T-helper 2 cell treated with Interferon-gamma antibody and Interleukin-4, amounts not matched to agents 5 μg/mL and 100 μg/mL, for 36 hours (primary cell): ENCODE measurements around the gene FAM118A.
"Not testable (repeated sequence)": the region's sequence is repeated elsewhere in the genome, so short reads cannot be mapped to it uniquely, and the experiment has no call there.

Experiments
- DNase-seq: peaks from one replicate; pipeline ENCODE4 v3.0.0; 2021; ENCODE audit warnings: low spot score
- H3K27ac Mint-ChIP-seq: one replicate; pipeline ENCODE4 v1.8.0; 2021; ENCODE audit warnings: mild to moderate bottlenecking, mixed read lengths
- H3K27me3 Mint-ChIP-seq: one replicate; pipeline ENCODE4 v1.8.0; 2021; ENCODE audit warnings: low read depth, mixed read lengths
- H3K36me3 Mint-ChIP-seq: one replicate; pipeline ENCODE4 v1.8.0; 2021; ENCODE audit warnings: low read depth, mixed read lengths
- H3K4me1 Mint-ChIP-seq: one replicate; pipeline ENCODE4 v1.8.0; 2021; ENCODE audit warnings: low read depth, mixed read lengths
- H3K4me3 Mint-ChIP-seq: one replicate; pipeline ENCODE4 v1.8.0; 2022; ENCODE audit warnings: mild to moderate bottlenecking, moderate library complexity, mixed read lengths
- H3K9me3 Mint-ChIP-seq: one replicate; pipeline ENCODE4 v1.8.0; 2021; ENCODE audit warnings: mixed read lengths

FAM118A gene

DNA sequence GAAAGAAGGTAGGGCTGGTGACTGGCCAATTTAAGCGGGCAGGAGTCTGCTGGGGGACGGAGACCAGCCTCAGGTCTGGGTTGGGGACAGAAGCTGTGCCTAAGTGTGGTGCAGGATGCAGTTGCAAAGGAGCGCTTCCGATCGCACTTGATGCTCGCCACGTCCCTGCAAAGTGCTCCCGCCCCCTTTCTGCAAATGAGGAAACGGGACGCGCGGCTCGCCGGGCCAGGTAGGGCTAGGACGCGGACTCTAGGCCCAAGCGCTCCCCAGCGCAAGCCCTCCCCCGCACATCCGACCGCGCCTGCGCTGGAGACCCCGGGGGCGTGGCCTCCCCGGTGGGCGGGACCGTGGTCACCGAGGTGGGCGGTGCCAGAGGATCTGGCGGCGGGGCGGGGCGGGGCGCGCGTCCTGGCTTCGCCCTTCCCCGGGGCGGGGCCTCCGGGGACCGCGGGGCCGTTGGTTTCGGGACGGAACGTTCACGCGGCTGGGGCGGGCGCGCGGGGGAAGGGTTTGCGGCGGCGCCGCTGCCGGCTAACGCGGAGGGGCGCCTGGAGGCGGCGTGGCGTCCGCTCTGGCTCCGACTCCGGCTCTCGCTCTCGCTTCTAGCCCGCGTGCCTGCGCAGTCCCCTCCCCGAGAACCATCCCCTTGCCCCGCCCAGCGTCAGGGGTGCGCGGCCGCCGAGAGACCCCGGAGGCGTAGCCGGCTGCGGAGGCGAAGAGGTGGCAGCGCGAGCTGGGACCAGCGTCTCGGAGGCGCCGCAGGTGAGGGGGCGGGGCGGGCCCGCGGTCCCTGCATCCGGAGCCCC lies at the start of gene FAM118A:
Gene FAM118A (plus strand): TSS at position 513 of the 806 bp plus-strand sequence. CDS start 12,446 bp downstream, outside the sequence.
- no peaks in the 10 kb centered on the region for H3K9me3 Mint-ChIP-seq
- DNase-seq, result peak; percentile 96
- peak within 1 kb of the TSS; percentile 88 for H3K27ac Mint-ChIP-seq
- no peaks in the 10 kb centered on the region for H3K27me3 Mint-ChIP-seq
- peak within 1 kb of the TSS; percentile 83 for H3K4me3 Mint-ChIP-seq
- H3K4me1 Mint-ChIP-seq, result peaks cover 39% of the 10 kb centered on the region
- H3K36me3 Mint-ChIP-seq, result peaks cover 18% of the 10 kb centered on the region

DNA sequence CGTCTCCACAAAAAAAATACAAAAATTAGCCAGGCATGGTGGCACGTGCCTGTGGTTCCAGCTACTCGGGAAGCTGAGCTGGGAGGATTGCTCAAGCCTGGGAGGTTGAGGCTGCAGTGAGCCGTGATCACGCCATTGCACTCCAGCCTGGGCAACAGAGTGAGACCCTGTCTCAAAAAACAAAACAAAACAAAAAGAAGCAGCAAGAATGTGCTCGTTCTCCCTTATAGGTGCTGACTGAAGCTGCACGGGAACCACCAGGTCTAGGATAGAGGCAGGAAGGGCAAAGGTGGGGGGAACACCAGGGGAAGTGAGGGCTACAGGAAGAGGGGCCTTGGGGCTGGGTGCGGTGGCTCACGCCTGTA lies 49.4 kb upstream of the FAM118A start:
- H3K36me3 Mint-ChIP-seq, DNase-seq, H3K4me3 Mint-ChIP-seq, H3K4me1 Mint-ChIP-seq, H3K27ac Mint-ChIP-seq, H3K9me3 Mint-ChIP-seq: not testable (repeated sequence)
- peaks cover 17% of the 10 kb centered on the region for H3K27me3 Mint-ChIP-seq

DNA sequence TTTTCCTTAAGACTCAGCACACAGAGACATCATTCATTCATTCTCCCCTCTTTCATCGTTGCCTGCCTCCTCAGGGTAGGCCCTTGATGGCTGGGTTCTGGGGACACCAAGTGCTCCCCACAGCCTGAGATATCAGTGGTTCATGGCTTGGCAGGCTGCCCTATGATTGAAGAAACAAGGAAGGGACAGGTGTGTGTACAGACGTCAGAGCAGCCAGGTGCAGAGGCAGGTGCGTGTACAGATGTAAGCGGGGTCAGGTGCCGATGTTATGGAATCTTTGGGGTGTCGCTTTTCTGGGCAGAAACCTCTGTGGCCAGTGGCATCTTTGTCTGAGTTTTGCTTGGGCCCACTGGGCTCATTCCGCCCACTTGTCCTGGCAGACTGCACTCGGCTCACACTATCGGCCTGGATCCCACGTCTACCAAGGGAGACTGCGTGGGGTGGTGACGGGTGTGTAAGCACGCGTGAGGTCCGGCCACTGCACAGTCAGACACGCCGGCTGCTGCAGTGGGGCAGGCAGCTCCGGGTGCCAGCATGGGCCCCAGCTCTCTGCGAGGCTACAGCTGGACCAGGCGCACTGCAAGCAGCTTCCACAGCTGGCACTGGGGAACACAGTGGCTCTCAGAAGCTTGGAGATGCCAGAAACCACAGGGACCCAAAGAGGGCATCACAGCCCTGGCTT lies 48.2 kb upstream of the FAM118A start:
- DNase-seq, result no peak
- Mint-ChIP-seq H3K9me3 (no peaks in the 10 kb centered on the region), H3K36me3 (no peaks in the 10 kb centered on the region), H3K27ac (no peak overlapping the region), H3K27me3 (peaks cover 24% of the 10 kb centered on the region), H3K4me3 (no peak overlapping the region), H3K4me1 (no peaks in the 10 kb centered on the region)

DNA sequence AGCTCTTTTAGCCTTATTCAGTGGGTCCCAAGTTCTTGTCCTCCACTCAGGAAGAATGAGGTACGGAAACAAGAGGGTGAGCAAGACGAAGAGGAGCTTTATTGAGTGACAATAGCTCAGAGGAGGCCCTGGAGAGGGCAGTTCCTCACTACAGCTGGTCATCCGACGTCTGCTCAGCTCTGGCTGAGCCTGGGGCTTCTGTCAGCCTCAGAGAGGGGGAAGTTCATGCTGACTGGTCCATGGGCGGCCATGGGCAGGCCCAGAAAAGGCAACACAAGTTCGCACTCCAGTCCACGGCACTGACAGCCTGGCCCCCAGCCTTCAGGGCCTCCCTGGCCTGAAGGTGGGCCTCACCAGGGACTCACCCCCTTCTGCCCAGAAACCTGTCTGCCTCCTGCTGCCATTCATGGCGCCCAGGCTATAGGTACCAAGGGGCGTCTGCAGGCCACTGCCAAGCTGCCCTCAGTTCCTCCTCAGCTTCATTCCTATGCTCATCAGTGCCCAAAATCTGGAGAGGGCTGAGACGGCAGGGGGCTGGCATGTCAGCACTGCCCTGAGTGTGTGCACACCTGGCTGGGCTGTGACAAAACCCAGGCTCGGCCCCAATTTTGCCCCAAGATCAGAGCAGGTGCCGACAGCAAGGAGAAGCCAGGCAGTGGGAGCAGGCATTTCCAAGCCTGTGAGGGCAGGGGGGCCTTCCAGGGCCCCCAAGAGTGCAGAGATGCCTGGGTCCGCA lies 47.4 kb upstream of the FAM118A start:
- Mint-ChIP-seq H3K27ac (no peak overlapping the region), H3K4me3 (no peak overlapping the region), H3K4me1 (no peaks in the 10 kb centered on the region), H3K36me3 (no peaks in the 10 kb centered on the region), H3K9me3 (no peaks in the 10 kb centered on the region), H3K27me3 (peaks cover 29% of the 10 kb centered on the region)
- DNase-seq, result no peak

DNA sequence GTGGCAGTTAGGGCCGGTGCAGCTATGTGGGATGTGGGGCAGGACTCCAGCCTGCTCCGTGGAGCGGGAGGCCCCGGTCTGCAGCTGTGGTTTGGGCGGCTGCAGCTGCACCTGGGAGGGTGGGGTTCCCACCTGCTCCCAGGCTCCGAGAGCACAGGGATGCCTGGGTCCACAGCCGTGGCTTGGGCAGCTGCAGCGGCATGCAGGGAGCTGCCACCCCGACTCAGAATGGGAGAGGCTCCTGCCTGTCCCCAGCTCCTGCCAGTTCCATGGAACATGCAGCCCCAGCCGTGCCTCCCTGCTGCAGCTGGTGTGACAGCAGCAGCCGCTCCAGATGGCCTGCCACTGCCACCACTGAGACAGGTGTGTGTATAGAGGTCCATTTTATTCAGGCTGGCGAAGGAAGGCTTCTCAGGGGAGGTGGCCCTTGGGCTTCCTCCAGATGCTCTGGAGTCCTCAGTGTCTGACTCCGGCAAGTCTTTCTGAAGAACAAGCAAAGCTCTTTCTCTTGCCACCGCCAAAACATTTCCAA lies 46.7 kb upstream of the FAM118A start:
- H3K4me3 Mint-ChIP-seq, result no peak overlapping the region
- no peak overlapping the region for H3K27ac Mint-ChIP-seq

DNA sequence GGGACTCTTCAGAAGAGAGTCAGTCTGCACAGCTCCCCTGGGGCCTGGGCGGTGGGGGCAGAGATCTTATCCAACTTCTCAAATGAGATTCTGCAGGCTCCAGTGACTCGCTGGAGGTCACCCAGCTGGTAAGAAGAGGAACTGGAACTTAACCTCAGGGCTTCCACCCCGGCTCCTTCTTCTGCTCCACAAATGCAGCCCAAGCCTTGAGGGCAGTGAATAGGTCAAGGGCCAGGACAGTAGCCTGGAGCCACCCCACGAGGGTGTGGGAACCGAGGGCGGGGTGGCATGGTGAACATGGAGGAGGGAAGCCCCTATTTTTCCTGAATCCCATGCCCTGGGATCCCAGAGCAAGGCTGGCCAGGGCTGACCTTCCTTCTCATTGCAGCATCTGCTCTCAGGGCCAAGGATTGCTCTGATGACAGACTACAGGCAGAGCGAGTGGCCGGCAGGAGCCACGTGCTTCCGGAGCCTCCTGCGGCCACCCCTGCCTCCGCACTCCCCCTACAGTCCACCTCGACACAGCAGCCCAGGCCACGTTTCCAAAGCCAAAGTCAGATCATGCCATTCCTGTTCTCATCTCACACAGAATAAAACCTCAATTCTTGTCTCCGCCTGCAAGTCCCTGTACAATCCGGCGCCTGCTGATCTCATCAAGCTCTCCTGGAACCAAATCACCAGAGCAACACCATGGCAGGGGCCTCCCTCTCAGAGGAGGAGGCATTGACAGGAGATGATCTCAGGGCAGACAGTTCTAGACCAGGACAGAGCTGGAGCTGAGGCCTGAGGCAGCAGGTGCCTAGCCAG lies 46.1 kb upstream of the FAM118A start:
- Mint-ChIP-seq H3K4me3 (no peak overlapping the region), H3K9me3 (no peaks in the 10 kb centered on the region), H3K27ac (no peak overlapping the region), H3K27me3 (peaks cover 32% of the 10 kb centered on the region), H3K4me1 (peaks cover 2% of the 10 kb centered on the region), H3K36me3 (no peaks in the 10 kb centered on the region)
- no peak for DNase-seq

More for the DNA sequence above, 46.7 kb upstream of the FAM118A start:
- peaks cover 31% of the 10 kb centered on the region for H3K27me3 Mint-ChIP-seq
- no peak for DNase-seq
- no peaks in the 10 kb centered on the region for H3K36me3 Mint-ChIP-seq
- H3K9me3 Mint-ChIP-seq, result no peaks in the 10 kb centered on the region
- H3K4me1 Mint-ChIP-seq, result no peaks in the 10 kb centered on the region

DNA sequence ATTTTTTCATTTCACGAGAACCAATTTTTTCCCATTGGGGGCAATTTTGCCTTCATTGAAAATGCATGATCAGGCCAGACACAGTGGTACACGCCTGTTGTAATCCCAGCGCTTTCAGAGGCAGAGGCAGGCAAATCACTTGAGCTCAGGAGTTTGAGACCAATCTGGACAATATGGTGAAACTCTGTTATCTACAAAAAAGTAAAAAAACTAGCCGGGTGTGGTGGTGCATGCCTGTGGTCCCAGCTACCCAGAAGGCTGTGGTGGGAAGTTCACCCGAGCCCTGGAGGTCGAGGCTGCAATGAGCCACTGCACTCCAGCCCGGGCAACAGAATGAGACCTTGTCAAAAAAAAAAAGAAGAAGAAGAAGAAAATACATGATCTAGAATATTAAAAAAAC lies 44.2 kb upstream of the FAM118A start:
- H3K4me1 Mint-ChIP-seq, result peaks cover 5% of the 10 kb centered on the region
- no peaks in the 10 kb centered on the region for H3K9me3 Mint-ChIP-seq
- no peak overlapping the region for H3K4me3 Mint-ChIP-seq
- no peak for DNase-seq
- no peak overlapping the region for H3K27ac Mint-ChIP-seq
- peaks cover 44% of the 10 kb centered on the region for H3K27me3 Mint-ChIP-seq
- no peaks in the 10 kb centered on the region for H3K36me3 Mint-ChIP-seq

DNA sequence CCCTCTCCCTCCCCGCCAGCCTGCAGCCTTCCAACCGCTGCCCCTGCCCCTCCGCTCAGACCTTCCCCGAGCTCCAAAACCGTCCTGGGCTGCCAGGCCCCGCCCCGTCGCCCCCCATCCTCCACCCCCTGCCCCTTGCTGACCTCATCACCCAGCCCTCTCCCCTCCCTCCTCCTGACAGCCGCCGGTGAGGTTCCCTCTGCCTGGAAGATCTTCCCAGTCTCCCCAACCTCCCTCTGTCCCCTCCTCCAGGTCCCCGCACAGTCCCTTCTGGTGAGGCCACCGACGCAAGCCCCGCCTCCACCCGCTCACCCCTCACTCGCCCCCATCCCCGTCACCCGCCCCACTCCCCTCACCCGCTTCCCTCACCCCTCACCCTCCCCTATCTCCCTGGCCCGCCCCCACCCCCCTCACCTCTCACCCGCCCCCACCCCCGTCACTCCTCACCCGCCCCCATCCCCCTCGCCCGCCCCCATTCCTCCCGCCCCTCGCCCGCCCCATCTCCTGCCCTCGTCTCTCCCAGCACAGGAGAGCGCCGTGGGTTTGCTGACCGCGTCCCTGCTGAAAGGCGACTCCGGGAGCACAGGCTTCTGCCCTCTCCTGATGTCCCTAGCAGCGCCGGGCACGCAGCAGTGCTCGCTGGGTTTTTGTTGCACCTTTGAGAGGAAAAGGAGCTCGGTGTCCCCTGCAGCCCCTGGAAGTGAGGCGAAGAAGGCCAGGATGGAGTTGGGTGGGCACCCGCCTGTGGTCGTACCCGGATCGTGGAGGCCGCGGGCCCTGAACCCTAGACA lies 41.4 kb upstream of the FAM118A start:
- H3K27me3 Mint-ChIP-seq, result peaks cover 44% of the 10 kb centered on the region
- no peaks in the 10 kb centered on the region for H3K9me3 Mint-ChIP-seq
- H3K27ac Mint-ChIP-seq, result no peak overlapping the region
- no peaks in the 10 kb centered on the region for H3K36me3 Mint-ChIP-seq
- no peak for DNase-seq
- peaks cover 5% of the 10 kb centered on the region for H3K4me1 Mint-ChIP-seq
- H3K4me3 Mint-ChIP-seq, result peak overlapping the region; percentile 77

DNA sequence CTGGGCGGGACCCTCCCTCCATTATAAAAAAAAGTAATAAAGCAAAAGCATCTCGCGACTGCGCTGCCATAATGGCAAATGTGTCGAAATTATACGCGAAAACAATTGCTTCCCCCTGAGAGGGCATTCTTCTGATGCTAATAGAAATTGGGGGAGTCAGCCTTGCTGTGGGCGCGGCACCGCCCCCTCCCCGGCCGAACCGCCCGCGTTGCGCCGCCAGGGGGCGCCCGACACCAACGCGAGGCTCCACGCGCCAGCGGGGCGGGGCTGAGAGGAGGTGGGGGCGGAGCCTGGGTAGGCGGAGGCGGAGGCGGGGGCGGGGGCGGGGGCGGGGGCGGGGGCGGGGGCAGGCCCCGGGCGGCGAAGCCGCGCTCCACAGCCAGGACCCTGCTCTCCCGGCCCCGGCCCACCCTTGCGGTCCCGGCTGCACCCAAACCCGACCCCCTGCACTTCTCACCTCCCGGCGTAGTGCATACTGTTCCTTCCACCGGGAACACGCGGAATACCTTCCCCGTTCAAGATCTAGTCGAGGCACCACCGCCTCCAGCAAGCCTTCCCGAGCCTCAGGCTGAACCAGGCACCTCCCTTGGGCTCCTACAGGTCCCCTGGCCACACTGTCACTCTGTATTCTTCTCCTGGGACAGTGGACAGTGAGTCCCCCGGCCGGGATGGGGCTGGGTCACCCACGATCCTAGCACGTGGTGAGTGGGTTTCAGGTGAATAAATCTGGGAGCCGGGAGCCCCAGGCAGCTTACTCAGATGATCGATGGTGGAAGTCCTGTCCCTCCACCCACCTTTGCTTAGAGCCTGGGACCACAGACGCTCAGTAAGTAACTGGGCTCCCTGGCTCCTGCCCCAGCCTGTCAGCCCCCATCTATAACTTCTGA lies 40.5 kb upstream of the FAM118A start:
- peak; percentile 79 for DNase-seq
- Mint-ChIP-seq H3K4me1 (peaks cover 5% of the 10 kb centered on the region), H3K27me3 (peaks cover 38% of the 10 kb centered on the region), H3K4me3 (peak overlapping the region; percentile 77), H3K9me3 (no peaks in the 10 kb centered on the region), H3K36me3 (no peaks in the 10 kb centered on the region), H3K27ac (no peak overlapping the region)

DNA sequence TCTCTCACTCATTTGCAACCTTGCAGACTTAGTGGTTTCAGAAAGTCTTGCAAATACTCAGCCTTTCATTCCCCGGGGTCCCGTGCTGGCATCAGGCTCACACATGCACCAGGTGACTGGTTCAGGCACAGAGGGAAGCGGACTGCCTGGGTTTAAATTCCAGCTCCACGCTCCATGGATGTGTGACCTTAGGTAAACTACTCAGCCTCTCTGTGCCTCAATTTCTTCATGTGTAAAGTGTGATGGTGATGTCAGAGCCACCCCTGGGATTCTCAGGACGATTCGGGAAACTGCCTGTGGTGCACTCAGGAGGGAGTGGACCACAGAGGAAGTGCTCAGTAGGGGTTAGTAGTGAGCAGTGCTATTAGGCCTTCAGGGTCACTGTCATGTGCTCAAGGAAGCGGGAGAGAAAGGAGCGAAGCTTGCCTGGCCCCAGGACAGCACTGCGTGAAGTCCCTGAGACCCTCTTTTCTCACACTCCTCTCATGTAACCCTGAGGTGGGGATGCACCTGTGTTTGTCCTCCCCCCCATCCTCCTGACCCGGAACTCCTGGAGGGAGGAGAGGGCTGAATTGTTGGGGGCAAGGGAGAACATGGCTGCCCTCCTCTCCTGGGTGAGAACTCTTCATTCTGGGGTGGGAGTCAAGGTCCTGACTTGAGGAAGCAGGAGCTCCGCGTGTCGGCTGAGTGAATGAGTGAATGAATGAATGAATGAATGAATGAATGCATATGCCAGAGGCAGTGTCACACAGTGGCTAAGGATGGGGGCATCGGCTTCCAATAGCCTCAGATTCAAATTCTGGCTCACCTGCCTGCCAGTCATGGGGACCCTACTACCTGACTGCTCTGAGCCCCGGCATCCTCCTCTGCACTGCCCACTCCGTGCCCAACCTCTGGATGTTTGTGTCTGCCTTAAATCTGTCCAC lies 39.4 kb upstream of the FAM118A start:
- H3K9me3 Mint-ChIP-seq, result no peaks in the 10 kb centered on the region
- no peak for DNase-seq
- H3K27me3 Mint-ChIP-seq, result peaks cover 36% of the 10 kb centered on the region
- H3K4me1 Mint-ChIP-seq, result peaks cover 5% of the 10 kb centered on the region
- H3K36me3 Mint-ChIP-seq, result no peaks in the 10 kb centered on the region
- H3K27ac Mint-ChIP-seq, result no peak overlapping the region
- H3K4me3 Mint-ChIP-seq, result peak overlapping the region; percentile 69

DNA sequence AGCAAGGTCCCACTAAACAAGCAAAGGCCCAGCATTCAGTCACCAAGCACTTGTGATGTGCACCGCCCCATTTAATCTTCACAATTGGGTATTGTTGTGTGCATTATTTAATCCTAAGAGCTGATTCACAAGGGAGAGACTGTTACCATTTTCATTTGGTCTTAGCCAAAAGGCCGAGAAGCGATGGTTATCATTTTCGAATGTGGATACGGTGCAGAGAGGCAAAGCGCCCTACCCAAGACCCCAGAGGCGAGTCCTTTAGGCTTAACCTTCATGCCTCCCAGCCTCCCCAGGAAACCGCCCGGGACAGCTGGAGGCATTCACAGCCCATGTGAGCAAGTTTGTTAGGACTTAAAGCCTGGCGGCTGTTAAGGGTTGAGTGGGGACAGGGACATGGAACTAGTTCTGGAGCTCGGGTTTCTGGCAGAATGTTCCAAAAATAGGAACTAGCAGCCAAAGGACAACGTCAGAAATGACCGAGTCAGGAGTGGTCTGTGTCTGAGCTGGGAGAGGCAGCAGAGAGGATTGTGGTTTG lies 38.0 kb upstream of the FAM118A start:
- H3K27ac Mint-ChIP-seq, result no peak overlapping the region

More for the DNA sequence above, 38.0 kb upstream of the FAM118A start:
- no peak overlapping the region for H3K4me3 Mint-ChIP-seq
- peaks cover 5% of the 10 kb centered on the region for H3K4me1 Mint-ChIP-seq
- no peaks in the 10 kb centered on the region for H3K9me3 Mint-ChIP-seq
- no peak for DNase-seq
- H3K36me3 Mint-ChIP-seq, result no peaks in the 10 kb centered on the region
- H3K27me3 Mint-ChIP-seq, result peaks cover 27% of the 10 kb centered on the region
